Parathyroid adenoma (tissue), 2 donors: ENCODE data around the gene HSD3B7.
A peak's percentile ranks its signal among the peaks of the same experiment; 100 is the strongest.

Experiments used
- H2AFZ ChIP-seq: fragments of 300-600 bp; sonication (generic); one replicate; pipeline ENCODE4 v1.7.0; 2017; ENCODE audit warnings: antibody characterized with exemption, mild to moderate bottlenecking
- H3K27ac ChIP-seq: fragments of 300-600 bp; sonication (generic); one replicate; pipeline ENCODE4 v1.7.0; 2017
- H3K27me3 ChIP-seq: fragments of 300-600 bp; sonication (generic); one replicate; pipeline ENCODE4 v1.7.0; 2017; ENCODE audit warnings: low read length; ENCODE audit not compliant: control insufficient read depth, insufficient read depth
- H3K36me3 ChIP-seq: fragments of 300-600 bp; sonication (generic); one replicate; pipeline ENCODE4 v1.7.0; 2017; ENCODE audit warnings: low read length; ENCODE audit not compliant: control insufficient read depth, insufficient read depth
- H3K4me1 ChIP-seq: fragments of 300-600 bp; sonication (generic); one replicate; pipeline ENCODE4 v1.7.0; 2017; ENCODE audit warnings: control low read depth
- H3K4me2 ChIP-seq: fragments of 300-600 bp; sonication (generic); one replicate; pipeline ENCODE4 v1.7.0; 2017; ENCODE audit warnings: low read length
- H3K4me3 ChIP-seq: fragments of 300-600 bp; sonication (generic); one replicate; pipeline ENCODE4 v1.7.0; 2017; ENCODE audit warnings: low read depth, low read length
- H3K79me2 ChIP-seq: fragments of 300-600 bp; sonication (generic); one replicate; pipeline ENCODE4 v1.7.0; 2017; ENCODE audit warnings: control low read depth
- H3K9ac ChIP-seq: fragments of 300-600 bp; sonication (generic); one replicate; pipeline ENCODE4 v1.7.0; 2017; ENCODE audit warnings: mild to moderate bottlenecking
- H3K9me3 ChIP-seq: fragments of 300-600 bp; sonication (generic); one replicate; pipeline ENCODE4 v1.7.0; 2017; ENCODE audit warnings: low read length; ENCODE audit not compliant: control insufficient read depth
- TF ChIP-seq, protein P1 (sequence below): fragments of 300-600 bp; sonication (generic); IDR thresholded peaks from one replicate; pipeline ENCODE4 v1.7.0; 2017; ENCODE audit warnings: antibody characterized with exemption, mild to moderate bottlenecking
- donor health status: primary hyperparathyroidism.

HSD3B7 gene

DNA sequence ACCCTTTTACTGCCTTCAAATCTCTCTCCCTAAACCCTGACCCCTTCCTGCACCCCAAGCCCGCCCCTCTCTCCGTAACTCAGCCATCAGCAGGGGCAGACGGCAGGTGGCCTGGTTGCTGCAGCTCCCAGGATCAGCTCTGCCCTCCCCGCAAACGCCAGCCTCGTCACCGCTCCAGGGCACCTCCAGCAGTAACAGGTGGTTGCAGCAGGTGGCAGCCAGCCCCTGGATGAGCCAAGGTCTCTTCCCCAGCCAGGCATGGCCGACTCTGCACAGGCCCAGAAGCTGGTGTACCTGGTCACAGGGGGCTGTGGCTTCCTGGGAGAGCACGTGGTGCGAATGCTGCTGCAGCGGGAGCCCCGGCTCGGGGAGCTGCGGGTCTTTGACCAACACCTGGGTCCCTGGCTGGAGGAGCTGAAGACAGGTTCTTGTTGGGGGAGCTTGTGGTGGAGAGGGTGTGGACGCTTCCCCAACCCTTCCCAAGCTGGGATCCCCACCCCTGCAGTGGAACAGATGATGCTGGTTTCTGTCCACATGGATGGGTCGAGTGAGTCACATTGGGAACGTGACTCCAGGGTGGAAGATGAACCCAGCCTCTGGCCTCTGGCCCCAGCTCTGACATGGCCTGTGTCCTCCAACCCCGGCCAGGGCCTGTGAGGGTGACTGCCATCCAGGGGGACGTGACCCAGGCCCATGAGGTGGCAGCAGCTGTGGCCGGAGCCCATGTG is 558 bp downstream of the HSD3B7 start:
- TF ChIP-seq, protein P1, sequence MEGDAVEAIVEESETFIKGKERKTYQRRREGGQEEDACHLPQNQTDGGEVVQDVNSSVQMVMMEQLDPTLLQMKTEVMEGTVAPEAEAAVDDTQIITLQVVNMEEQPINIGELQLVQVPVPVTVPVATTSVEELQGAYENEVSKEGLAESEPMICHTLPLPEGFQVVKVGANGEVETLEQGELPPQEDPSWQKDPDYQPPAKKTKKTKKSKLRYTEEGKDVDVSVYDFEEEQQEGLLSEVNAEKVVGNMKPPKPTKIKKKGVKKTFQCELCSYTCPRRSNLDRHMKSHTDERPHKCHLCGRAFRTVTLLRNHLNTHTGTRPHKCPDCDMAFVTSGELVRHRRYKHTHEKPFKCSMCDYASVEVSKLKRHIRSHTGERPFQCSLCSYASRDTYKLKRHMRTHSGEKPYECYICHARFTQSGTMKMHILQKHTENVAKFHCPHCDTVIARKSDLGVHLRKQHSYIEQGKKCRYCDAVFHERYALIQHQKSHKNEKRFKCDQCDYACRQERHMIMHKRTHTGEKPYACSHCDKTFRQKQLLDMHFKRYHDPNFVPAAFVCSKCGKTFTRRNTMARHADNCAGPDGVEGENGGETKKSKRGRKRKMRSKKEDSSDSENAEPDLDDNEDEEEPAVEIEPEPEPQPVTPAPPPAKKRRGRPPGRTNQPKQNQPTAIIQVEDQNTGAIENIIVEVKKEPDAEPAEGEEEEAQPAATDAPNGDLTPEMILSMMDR, result no peak
- Histone ChIP-seq H3K4me3 (peak overlapping the region; percentile 52), H3K36me3 (no peaks in the 10 kb centered on the region), H3K4me2 (peak overlapping the region; percentile 74), H3K27me3 (no peaks in the 10 kb centered on the region), H3K27ac (no peak overlapping the region), H3K79me2 (no peaks in the 10 kb centered on the region), H3K4me1 (peaks cover 4% of the 10 kb centered on the region), H2AFZ (peak overlapping the region; percentile 82), H3K9ac (no peak overlapping the region), H3K9me3 (no peaks in the 10 kb centered on the region)

DNA sequence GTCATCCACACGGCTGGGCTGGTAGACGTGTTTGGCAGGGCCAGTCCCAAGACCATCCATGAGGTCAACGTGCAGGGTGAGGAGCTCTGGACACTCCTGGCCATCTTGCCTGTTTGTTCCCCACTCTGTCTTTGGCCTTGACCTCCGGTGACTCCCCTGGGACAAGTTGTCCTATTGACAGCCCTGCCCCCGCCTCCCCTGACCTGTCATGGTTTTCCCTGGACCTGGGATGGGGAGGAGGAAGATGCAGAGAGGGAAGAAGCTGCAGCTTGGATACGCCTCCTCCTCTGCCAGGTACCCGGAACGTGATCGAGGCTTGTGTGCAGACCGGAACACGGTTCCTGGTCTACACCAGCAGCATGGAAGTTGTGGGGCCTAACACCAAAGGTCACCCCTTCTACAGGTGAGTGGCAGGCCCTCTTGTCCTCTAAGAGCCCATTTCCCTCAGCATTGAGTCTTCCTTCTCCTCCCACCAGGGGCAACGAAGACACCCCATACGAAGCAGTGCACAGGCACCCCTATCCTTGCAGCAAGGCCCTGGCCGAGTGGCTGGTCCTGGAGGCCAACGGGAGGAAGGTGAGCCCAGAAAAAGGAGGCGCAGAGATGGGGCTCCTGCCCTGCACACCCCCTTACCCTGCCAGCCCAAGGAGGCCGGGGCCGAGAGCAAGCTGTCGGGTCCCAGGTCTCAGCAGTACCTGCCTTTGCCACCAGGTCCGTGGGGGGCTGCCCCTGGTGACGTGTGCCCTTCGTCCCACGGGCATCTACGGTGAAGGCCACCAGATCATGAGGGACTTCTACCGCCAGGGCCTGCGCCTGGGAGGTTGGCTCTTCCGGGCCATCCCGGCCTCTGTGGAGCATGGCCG is 1.4 kb downstream of the HSD3B7 start:
- H3K79me2 ChIP-seq, result no peaks in the 10 kb centered on the region
- H3K4me3 ChIP-seq, result no peak overlapping the region
- H3K4me2 ChIP-seq, result no peak overlapping the region
- H3K9me3 ChIP-seq, result no peaks in the 10 kb centered on the region
- no peak overlapping the region for H3K9ac ChIP-seq
- H3K27me3 ChIP-seq, result no peaks in the 10 kb centered on the region
- no peak overlapping the region for H2AFZ ChIP-seq
- peaks cover 4% of the 10 kb centered on the region for H3K4me1 ChIP-seq
- no peak overlapping the region for H3K27ac ChIP-seq
- TF ChIP-seq, protein P1, result no peak
- no peaks in the 10 kb centered on the region for H3K36me3 ChIP-seq

GRCh38 chr16:30987581-30988190 is 2.7 kb downstream of the HSD3B7 start:
- no peak overlapping the region for H3K4me2 ChIP-seq
- no peak overlapping the region for H3K9ac ChIP-seq
- peaks cover 4% of the 10 kb centered on the region for H3K4me1 ChIP-seq
- no peak overlapping the region for H3K27ac ChIP-seq
- TF ChIP-seq, protein P1, result no peak
- no peak overlapping the region for H3K4me3 ChIP-seq
- no peak overlapping the region for H2AFZ ChIP-seq
- no peaks in the 10 kb centered on the region for H3K9me3 ChIP-seq
- H3K79me2 ChIP-seq, result no peaks in the 10 kb centered on the region
- H3K36me3 ChIP-seq, result no peaks in the 10 kb centered on the region
- no peaks in the 10 kb centered on the region for H3K27me3 ChIP-seq

DNA sequence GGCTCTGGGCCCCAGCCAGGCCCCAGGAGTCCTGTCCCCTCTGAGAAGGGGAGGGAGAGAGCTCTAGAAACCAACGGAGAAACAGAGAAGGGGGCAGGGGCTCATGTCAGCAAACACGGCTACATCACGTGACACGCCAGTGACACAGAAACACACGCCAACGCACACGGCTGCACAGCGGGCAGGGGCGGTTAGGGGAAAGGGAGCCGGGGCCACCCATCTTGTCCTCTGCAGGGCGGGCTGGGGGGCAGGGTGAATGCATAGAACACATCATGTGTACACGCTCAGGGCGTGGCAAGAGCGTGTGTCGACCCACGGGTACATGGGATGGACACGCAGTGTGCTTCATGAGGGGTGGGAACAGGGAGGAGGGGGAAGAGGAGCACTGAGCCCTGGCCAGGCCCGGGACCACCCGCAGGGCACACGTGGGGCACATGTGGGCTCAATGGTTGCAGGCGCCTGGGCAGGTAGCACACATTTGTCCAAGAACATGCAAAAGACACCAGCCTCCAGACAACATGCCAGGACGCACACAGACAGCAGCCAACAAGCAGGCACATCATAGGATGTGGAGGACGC is 4.6 kb downstream of the HSD3B7 start:
- no peak overlapping the region for H3K4me2 ChIP-seq
- no peak overlapping the region for H2AFZ ChIP-seq
- no peak overlapping the region for H3K9ac ChIP-seq
- TF ChIP-seq, protein P1, result no peak
- H3K4me1 ChIP-seq, result peaks cover 4% of the 10 kb centered on the region
- H3K27ac ChIP-seq, result no peak overlapping the region
- no peak overlapping the region for H3K4me3 ChIP-seq
- H3K9me3 ChIP-seq, result no peaks in the 10 kb centered on the region
- H3K79me2 ChIP-seq, result no peaks in the 10 kb centered on the region
- no peaks in the 10 kb centered on the region for H3K36me3 ChIP-seq
- no peaks in the 10 kb centered on the region for H3K27me3 ChIP-seq
